Heart left ventricle (tissue), 16 donors: Measurements from ENCODE around the gene PTPRU. TPM values are rescaled to one million over a fixed set of nuclear protein-coding genes. Genes with fewer than 3 reads are reported as not detected.

Source experiments
- ATAC-seq, 4 donors: fragments of 200-7000 bp; cut with Tn5 transposase; one replicate each; pipeline ENCODE4 v1.9.1; 2020 to 2022; ENCODE audit warnings: moderate library complexity in 4 of 4, mild to moderate bottlenecking in 3 of 4, moderate number of reproducible peaks in 1 of 4
- DNase-seq, 5 donors: peaks; one replicate each; pipeline ENCODE4 v3.0.0-alpha.2; 2020
- H3K27ac ChIP-seq, 12 donors: fragments of 200-600 bp; sonication (generic) in 4 of 12; one replicate each; pipeline versions ENCODE4 v1.5.0 to v1.8.0; 2016 to 2022; ENCODE audit warnings: mild to moderate bottlenecking in 2 of 12
- H3K27me3 ChIP-seq, 9 donors: fragments of 200-600 bp; sonication (generic) in 2 of 9; one replicate each; pipeline versions ENCODE4 v1.5.1 to v1.8.0; 2016 to 2022; ENCODE audit warnings: mild to moderate bottlenecking in 3 of 9
- H3K36me3 ChIP-seq, 9 donors: fragments of 200-600 bp; sonication (generic) in 2 of 9; one replicate each; pipeline versions ENCODE4 v1.5.0 to v1.8.0; 2018 to 2022; ENCODE audit warnings: mild to moderate bottlenecking in 2 of 9
- H3K4me1 ChIP-seq, 12 donors: fragments of 200-600 bp; sonication (generic) in 4 of 12; one replicate each; pipeline versions ENCODE4 v1.5.0 to v1.8.0; 2016 to 2022; ENCODE audit warnings: mild to moderate bottlenecking in 3 of 12
- H3K4me3 ChIP-seq, 12 donors: fragments of 200-600 bp; sonication (generic) in 4 of 12; one replicate each; pipeline versions ENCODE4 v1.5.0 to v1.8.0; 2017 to 2022; ENCODE audit warnings: mild to moderate bottlenecking in 9 of 12, moderate library complexity in 4 of 12
- H3K9me3 ChIP-seq, 12 donors: fragments of 200-600 bp; sonication (generic) in 4 of 12; one replicate each; pipeline versions ENCODE4 v1.5.0 to v1.8.0; 2016 to 2022; ENCODE audit warnings: mild to moderate bottlenecking in 1 of 12
- CTCF ChIP-seq, 12 donors: fragments of 200-600 bp; sonication (generic) in 4 of 12; IDR thresholded peaks; one replicate each; pipeline versions ENCODE4 v1.5.0 to v1.8.0; 2018 to 2022; ENCODE audit warnings: antibody characterized with exemption in 12 of 12, mild to moderate bottlenecking in 5 of 12
- POLR2A ChIP-seq, 2 donors: fragments of 450-650 bp; IDR thresholded peaks; one replicate each; pipeline ENCODE4 v1.6.1; 2017; ENCODE audit warnings: antibody characterized with exemption in 2 of 2, mild to moderate bottlenecking in 2 of 2, moderate library complexity in 2 of 2
- WGBS, 4 donors: extraction: QIAGEN DNeasy Blood & Tissue Kit in 2 of 4; methylation state at CpG; one replicate each; pipeline versions ENCODE4 v1.1.5 to v1.1.7; 2013 to 2018; 5-methylcytosine and 5-hydroxymethylcytosine counted together
- intact Hi-C, 10 donors: fragments of 100-400 bp; cut with DNase I; formaldehyde crosslinking; loops; one replicate each; pipeline versions ENCODE4 v1.11.1 to v1.14.2; 2022
- polyA plus RNA-seq, 2 donors: library from polyadenylated mRNA; stranded (reverse); fragments of 200-250 nt; gene quantifications; one replicate each; pipeline ENCODE4 v1.2.3, GENCODE V29; 2013
- total RNA-seq, 9 donors: library from RNA; depleted of rRNA in 2 of 9; stranded (reverse); fragments of >200 nt in 2 of 9; fragmentation: NEBNext Ultra II Directional in 3 of 9; extraction: Animal tissue kit (Norgen Biotek cat#: 25700) in 3 of 9; gene quantifications; one replicate each; pipeline versions ENCODE4 v1.1.0 to v1.2.4, GENCODE V29; 2016 to 2023
- donor health status: ischemic (EF 13 %, LVEDD 7.1; RV severe dilation, severe dysfunction).
- donor health status: healthy with polysubstance abuse.
- donor health status: DM: no; HTN: yes; CAD: no.
- donor health status: DM: no; HTN: no; CAD: no.
- donor health status: ischemic (EF 25% LVEDD 6.9; RV normal size, moderate dysfunction).
- donor health status: ischemic (EF 25% LVEDD 5.7; RV mildly dilated, moderate dysfunction).
- donor health status: healthy.
- donor health status: DM: yes; HTN: yes; CAD: no.
- donor health status: ischemic (EF 35%, LVEDD 5.7; RV mildly dilated, moderate dysfunction).
- donor health status: nonischemic (EF 11% LVEDD 7.7; RV severe dilation, severe dysfunction).
- donor health status: DM: yes; HTN: yes; CAD: no.
- donor health status: PGD.
- donor health status: ischemic (EF 29% LVEDD 5.4; RV normal size, mild dysfunction).
- donor health status: nonischemic (EF 23%, LVEDD 6.1; RV moderate dilation, normal function).

The PTPRU gene
- total and polyA plus RNA-seq, 11 donors, result 7.1 to 59.9 (median 16.2) TPM

- WGBS, 4 donors, result 85 to 89% (median 87%) methylated on average over 12 of the region's 12 CpGs
- Histone ChIP-seq H3K4me1 (peaks cover 0 to 3% (median 0%) of the 10 kb centered on the region in 12 donors), H3K4me3 (no peak overlapping the region), H3K27me3 (no peaks in the 10 kb centered on the region), H3K9me3 (no peaks in the 10 kb centered on the region), H3K36me3 (peaks cover 0 to under 1% (median 0%) of the 10 kb centered on the region in 9 donors), H3K27ac (no peak overlapping the region)
- intact Hi-C loops, result no loop called here
- DNase-seq, result no peak
- TF ChIP-seq CTCF (IDR thresholded peaks at IDR 0.05) (no peak), POLR2A (IDR thresholded peaks at IDR 0.05) (no peak)
- no peak for ATAC-seq
These were observed 86.7 kb downstream of the PTPRU start for GRCh38 chr1:29322861-29323585.

GRCh38 chr1:29323636-29324035 is 87.3 kb downstream of the PTPRU start:
- peaks cover 0 to 3% (median 0%) of the 10 kb centered on the region in 12 donors for H3K4me1 ChIP-seq
- no peak overlapping the region for H3K27ac ChIP-seq
- H3K36me3 ChIP-seq, result no peaks in the 10 kb centered on the region
- WGBS, 4 donors, result 94 to 97% (median 95%) methylated on average over 6 to 8 of the region's 8 CpGs
- TF ChIP-seq POLR2A (IDR thresholded peaks at IDR 0.05), result no peak
- no peak for TF ChIP-seq CTCF (IDR thresholded peaks at IDR 0.05)
- ATAC-seq (no peak), DNase-seq (peak in 1 of 5 donors; percentile 47)
- intact Hi-C loops, result no loop called here
- no peaks in the 10 kb centered on the region for H3K27me3 ChIP-seq
- no peaks in the 10 kb centered on the region for H3K9me3 ChIP-seq
- H3K4me3 ChIP-seq, result no peak overlapping the region

GRCh38 chr1:29324202-29324601 is 87.9 kb downstream of the PTPRU start:
- intact Hi-C loops, result no loop called here
- TF ChIP-seq POLR2A (IDR thresholded peaks at IDR 0.05) (no peak), CTCF (IDR thresholded peaks at IDR 0.05) (no peak)
- Histone ChIP-seq H3K9me3 (no peaks in the 10 kb centered on the region), H3K27ac (no peak overlapping the region), H3K36me3 (no peaks in the 10 kb centered on the region), H3K27me3 (no peaks in the 10 kb centered on the region), H3K4me3 (no peak overlapping the region), H3K4me1 (peaks cover 0 to 3% (median 0%) of the 10 kb centered on the region in 12 donors)
- DNase-seq, result no peak
- ATAC-seq, result no peak
- WGBS, 4 donors, result 80 to 92% (median 84%) methylated on average over 8 to 10 of the region's 10 CpGs

- Histone ChIP-seq H3K4me1 (peaks cover 0 to 3% (median 0%) of the 10 kb centered on the region in 12 donors), H3K9me3 (no peaks in the 10 kb centered on the region), H3K27me3 (no peaks in the 10 kb centered on the region), H3K36me3 (no peaks in the 10 kb centered on the region), H3K4me3 (no peak overlapping the region), H3K27ac (no peak overlapping the region)
- ATAC-seq, result no peak
- intact Hi-C loops, result no loop called here
- DNase-seq, result no peak
- WGBS, 4 donors, result 57 to 68% (median 63%) methylated on average over 19 of the region's 19 CpGs
- TF ChIP-seq CTCF (IDR thresholded peaks at IDR 0.05) (no peak), POLR2A (IDR thresholded peaks at IDR 0.05) (no peak)
These were observed 88.5 kb downstream of the PTPRU start for GRCh38 chr1:29324771-29325351.
